B cell (primary cell): ENCODE data around the gene GRID1. TPM values are rescaled to one million over a fixed set of nuclear protein-coding genes. Genes with fewer than 3 reads are reported as not detected.

Experiments
- ATAC-seq: fragments of 200-7000 bp; cut with Tn5 transposase; one replicate; pipeline ENCODE4 v1.10.0; 2021; ENCODE audit warnings: low read depth, mild to moderate bottlenecking, moderate number of reproducible peaks, moderate library complexity
- CTCF ChIA-PET: fragments of 350-600 bp; sonication (Branson Sonifier 250); formaldehyde crosslinking; loops from one replicate; lab custom pipeline; 2021; ENCODE audit warnings: antibody characterized with exemption, inconsistent platforms; lab: Charles Lee
- POLR2A ChIA-PET: fragments of 350-600 bp; sonication (Branson Sonifier 250); formaldehyde crosslinking; loops from one replicate; lab custom pipeline; 2021; ENCODE audit warnings: antibody characterized with exemption; lab: Charles Lee
- DNase-seq: peaks from one replicate; pipeline ENCODE4 v3.0.0; 2013
- H2AFZ ChIP-seq: 2 replicates; pipeline ENCODE4 v1.6.1; 2012; ENCODE audit warnings: mild to moderate bottlenecking, low read depth, low read length; ENCODE audit not compliant: insufficient read depth, poor library complexity, severe bottlenecking
- H3K27ac ChIP-seq, 2 donors: 1 replicate in 1 of 2; 2 replicates in 1 of 2; pipeline ENCODE4 v1.5.1; 2012 to 2013; ENCODE audit warnings: low read length in 2 of 2, mild to moderate bottlenecking in 2 of 2, moderate library complexity in 1 of 2
- H3K27me3 ChIP-seq, 4 experiments: fragments of 200-600 bp in 1 of 4; sonication (generic) in 1 of 4; replicated peaks in 1 of 4; 1 replicate in 2 of 4; 2 replicates in 2 of 4; pipeline versions ENCODE4 v1.6.1 to v1.7.0; 2013 to 2016; ENCODE audit warnings: low read length in 3 of 4, mild to moderate bottlenecking in 2 of 4, mixed read lengths in 1 of 4, moderate library complexity in 1 of 4; ENCODE audit not compliant: insufficient read depth in 4 of 4, control insufficient read depth in 3 of 4; ENCODE audit errors: control extremely low read depth in 1 of 4
- H3K36me3 ChIP-seq, 2 experiments: replicated peaks in 1 of 2; 1 replicate in 1 of 2; 2 replicates in 1 of 2; pipeline versions ENCODE4 v1.6.1 to v1.7.1; 2013; ENCODE audit warnings: low read length in 1 of 2; ENCODE audit not compliant: insufficient read depth in 2 of 2, control insufficient read depth in 1 of 2; ENCODE audit errors: control extremely low read depth in 1 of 2, extremely low read depth in 1 of 2
- H3K4me1 ChIP-seq, 2 donors: fragments of 200-600 bp in 1 of 2; sonication (generic) in 1 of 2; 1 replicate in 1 of 2; 2 replicates in 1 of 2; pipeline versions ENCODE4 v1.5.1 to v1.6.1; 2013 to 2017; ENCODE audit warnings: low read length in 2 of 2; ENCODE audit not compliant: control insufficient read depth in 2 of 2, insufficient read depth in 2 of 2
- H3K4me2 ChIP-seq: replicated peaks from 2 replicates; pipeline ENCODE3; 2012; ENCODE audit warnings: mild to moderate bottlenecking, low read depth, low read length; ENCODE audit not compliant: poor library complexity, severe bottlenecking
- H3K4me3 ChIP-seq, 5 experiments: fragments of 200-600 bp in 1 of 5; sonication (generic) in 1 of 5; 1 replicate in 3 of 5; 2 replicates in 2 of 5; pipeline versions ENCODE4 v1.5.1 to v1.7.0; 2011 to 2016; ENCODE audit warnings: low read length in 4 of 5, mild to moderate bottlenecking in 4 of 5, low read depth in 2 of 5, control low read depth in 1 of 5, moderate library complexity in 1 of 5; ENCODE audit not compliant: insufficient read depth in 1 of 5; ENCODE audit errors: control extremely low read depth in 1 of 5, extremely low read depth in 1 of 5
- H3K79me2 ChIP-seq: fragments of 200-600 bp; sonication (generic); one replicate; pipeline ENCODE4 v1.6.0; 2016; ENCODE audit warnings: low read length; ENCODE audit not compliant: control insufficient read depth, insufficient read depth
- H3K9ac ChIP-seq: fragments of 200-600 bp; sonication (generic); 2 replicates; pipeline ENCODE4 v1.6.1; 2017; ENCODE audit warnings: mild to moderate bottlenecking, low read length, moderate library complexity
- H3K9me3 ChIP-seq, 3 donors: one replicate each; pipeline versions ENCODE4 v1.6.1 to v1.7.1; 2013; ENCODE audit warnings: low read length in 2 of 3; ENCODE audit not compliant: control insufficient read depth in 2 of 3, insufficient read depth in 1 of 3; ENCODE audit errors: control extremely low read depth in 1 of 3
- H4K20me1 ChIP-seq: 2 replicates; pipeline ENCODE4 v1.6.0; 2012; ENCODE audit warnings: mild to moderate bottlenecking, low read length; ENCODE audit not compliant: insufficient read depth, control insufficient read depth, poor library complexity, severe bottlenecking
- H3K27ac Mint-ChIP-seq: one replicate; pipeline ENCODE4 v1.8.0; 2021; ENCODE audit warnings: mixed read lengths
- H3K27me3 Mint-ChIP-seq: one replicate; pipeline ENCODE4 v1.8.0; 2021; ENCODE audit warnings: mixed read lengths
- H3K4me1 Mint-ChIP-seq: one replicate; pipeline ENCODE4 v1.8.0; 2021; ENCODE audit warnings: mixed read lengths
- H3K4me3 Mint-ChIP-seq: one replicate; pipeline ENCODE4 v1.8.0; 2021; ENCODE audit warnings: mixed read lengths
- H3K9me3 Mint-ChIP-seq: one replicate; pipeline ENCODE4 v1.8.0; 2022; ENCODE audit warnings: mixed read lengths; ENCODE audit not compliant: insufficient read depth
- EZH2 ChIP-seq: IDR thresholded peaks from 2 replicates; pipeline ENCODE4 v1.6.1; 2012; ENCODE audit warnings: borderline replicate concordance, low read depth, mild to moderate bottlenecking, moderate library complexity, low read length; ENCODE audit not compliant: insufficient read depth, poor library complexity, severe bottlenecking
- WGBS: methylation state at CpG from one replicate; pipeline ENCODE4 v1.1.5; 2013; ENCODE audit warnings: missing lambda C conversion rate; ENCODE audit not compliant: insufficient coverage; 5-methylcytosine and 5-hydroxymethylcytosine counted together
- intact Hi-C: fragments of 100-400 bp; cut with micrococcal nuclease; formaldehyde crosslinking; loops from one replicate; pipeline ENCODE4 v1.10.0; 2022
- polyA plus RNA-seq: library from polyadenylated mRNA; depleted of rRNA; stranded (reverse); fragments of >200 nt; gene quantifications from 2 replicates; pipeline ENCODE4 v1.2.3, GENCODE V29; 2012
- total RNA-seq, 2 donors: library from RNA; stranded (reverse); fragments of 120-200 nt in 1 of 2; gene quantifications; 1 replicate in 1 of 2; 2 replicates in 1 of 2; pipeline versions ENCODE4 v1.2.3 to v1.2.4, GENCODE V29; 2013 to 2022
- TF ChIP-seq, protein P1 (sequence below): fragments of 200-600 bp; IDR thresholded peaks from one replicate; pipeline ENCODE4 v1.8.0; 2022; ENCODE audit warnings: antibody characterized with exemption, mild to moderate bottlenecking

The GRID1 gene
- total and polyA plus RNA-seq, 2 donors (not counting 1 experiment from before 2014, with no cell fraction given): not detected

- Mint-ChIP-seq H3K4me1 (no peaks in the 10 kb centered on the region), H3K27ac (no peak overlapping the region), H3K4me3 (no peak overlapping the region), H3K27me3 (peaks cover 4% of the 10 kb centered on the region), H3K9me3 (no peaks in the 10 kb centered on the region)
- Histone ChIP-seq H4K20me1 (no peaks in the 10 kb centered on the region), H2AFZ (no peak overlapping the region), H3K9ac (no peak overlapping the region), H3K27me3 (peaks cover 0 to 11% (median 0%) of the 10 kb centered on the region in 4 experiments), H3K79me2 (no peaks in the 10 kb centered on the region), H3K27ac (no peak overlapping the region), H3K4me3 (no peak overlapping the region), H3K36me3 (no peaks in the 10 kb centered on the region), H3K4me2 (no peak overlapping the region), H3K4me1 (no peaks in the 10 kb centered on the region), H3K9me3 (no peaks in the 10 kb centered on the region)
- no peak for ATAC-seq
- ChIA-PET POLR2A (no interaction called here), CTCF (no interaction called here)
- TF ChIP-seq EZH2: no peak
- TF ChIP-seq, protein P1, sequence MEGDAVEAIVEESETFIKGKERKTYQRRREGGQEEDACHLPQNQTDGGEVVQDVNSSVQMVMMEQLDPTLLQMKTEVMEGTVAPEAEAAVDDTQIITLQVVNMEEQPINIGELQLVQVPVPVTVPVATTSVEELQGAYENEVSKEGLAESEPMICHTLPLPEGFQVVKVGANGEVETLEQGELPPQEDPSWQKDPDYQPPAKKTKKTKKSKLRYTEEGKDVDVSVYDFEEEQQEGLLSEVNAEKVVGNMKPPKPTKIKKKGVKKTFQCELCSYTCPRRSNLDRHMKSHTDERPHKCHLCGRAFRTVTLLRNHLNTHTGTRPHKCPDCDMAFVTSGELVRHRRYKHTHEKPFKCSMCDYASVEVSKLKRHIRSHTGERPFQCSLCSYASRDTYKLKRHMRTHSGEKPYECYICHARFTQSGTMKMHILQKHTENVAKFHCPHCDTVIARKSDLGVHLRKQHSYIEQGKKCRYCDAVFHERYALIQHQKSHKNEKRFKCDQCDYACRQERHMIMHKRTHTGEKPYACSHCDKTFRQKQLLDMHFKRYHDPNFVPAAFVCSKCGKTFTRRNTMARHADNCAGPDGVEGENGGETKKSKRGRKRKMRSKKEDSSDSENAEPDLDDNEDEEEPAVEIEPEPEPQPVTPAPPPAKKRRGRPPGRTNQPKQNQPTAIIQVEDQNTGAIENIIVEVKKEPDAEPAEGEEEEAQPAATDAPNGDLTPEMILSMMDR: no peak
- DNase-seq: no peak
- intact Hi-C loops: no loop called here
Measured at GRCh38 chr10:86117051-86117450, 249.5 kb downstream of the GRID1 start.

- H3K27me3 ChIP-seq: peaks cover 0 to 13% (median 0%) of the 10 kb centered on the region in 4 experiments
- DNase-seq (no peak), ATAC-seq (no peak)
- Mint-ChIP-seq H3K4me3 (no peak overlapping the region), H3K4me1 (no peaks in the 10 kb centered on the region), H3K27me3 (peaks cover 4% of the 10 kb centered on the region), H3K27ac (no peak overlapping the region), H3K9me3 (no peaks in the 10 kb centered on the region)
- WGBS: 84% methylated on average over 2 of the region's 3 CpGs
- POLR2A ChIA-PET: no interaction called here
- no peaks in the 10 kb centered on the region for H4K20me1 ChIP-seq
- no peaks in the 10 kb centered on the region for H3K36me3 ChIP-seq
- H3K4me3 ChIP-seq: no peak overlapping the region
- no peak overlapping the region for H3K27ac ChIP-seq
- peaks cover 0 to 3% (median 0%) of the 10 kb centered on the region in 3 donors for H3K9me3 ChIP-seq
- no peaks in the 10 kb centered on the region for H3K4me1 ChIP-seq
- CTCF ChIA-PET: no interaction called here
- no peak overlapping the region for H3K4me2 ChIP-seq
- H3K79me2 ChIP-seq: no peaks in the 10 kb centered on the region
- TF ChIP-seq, protein P1: no peak
- no peak for TF ChIP-seq EZH2
- intact Hi-C loops: no loop called here
- H2AFZ ChIP-seq: no peak overlapping the region
- H3K9ac ChIP-seq: no peak overlapping the region
Measured at GRCh38 chr10:86113983-86114382, 252.6 kb downstream of the GRID1 start.
